Activated T-cell treated with anti-CD3 and anti-CD28 coated beads, Interleukin-2, amount 50 U/mL, for 1 hour (primary cell): Measurements from ENCODE around the gene DECR2.
A peak's percentile ranks its signal among the peaks of the same experiment; 100 is the strongest.
"Not testable (repeated sequence)": the region's sequence is repeated elsewhere in the genome, so short reads cannot be mapped to it uniquely, and the experiment has no call there.

Experiments used
- DNase-seq: peaks from one replicate; pipeline ENCODE4 v3.0.0-alpha.2; 2020

DECR2 gene

GRCh38 chr16:379961-380761, 21.5 kb upstream of the DECR2 start:
- no peak for DNase-seq

DNA sequence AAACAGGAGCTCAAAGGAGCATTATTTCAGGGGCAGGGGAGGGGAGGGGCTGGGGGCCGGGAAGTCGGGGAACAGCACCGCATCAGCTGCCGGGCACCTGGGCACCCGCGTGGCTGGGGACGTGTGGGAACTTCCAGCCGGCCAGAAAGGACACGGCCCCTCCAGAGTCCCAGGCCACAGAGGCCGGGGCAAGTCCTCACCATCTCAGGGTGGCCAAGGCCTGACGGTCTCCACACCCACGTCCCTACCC, 21.0 kb upstream of the DECR2 start:
- DNase-seq, result no peak

DNA sequence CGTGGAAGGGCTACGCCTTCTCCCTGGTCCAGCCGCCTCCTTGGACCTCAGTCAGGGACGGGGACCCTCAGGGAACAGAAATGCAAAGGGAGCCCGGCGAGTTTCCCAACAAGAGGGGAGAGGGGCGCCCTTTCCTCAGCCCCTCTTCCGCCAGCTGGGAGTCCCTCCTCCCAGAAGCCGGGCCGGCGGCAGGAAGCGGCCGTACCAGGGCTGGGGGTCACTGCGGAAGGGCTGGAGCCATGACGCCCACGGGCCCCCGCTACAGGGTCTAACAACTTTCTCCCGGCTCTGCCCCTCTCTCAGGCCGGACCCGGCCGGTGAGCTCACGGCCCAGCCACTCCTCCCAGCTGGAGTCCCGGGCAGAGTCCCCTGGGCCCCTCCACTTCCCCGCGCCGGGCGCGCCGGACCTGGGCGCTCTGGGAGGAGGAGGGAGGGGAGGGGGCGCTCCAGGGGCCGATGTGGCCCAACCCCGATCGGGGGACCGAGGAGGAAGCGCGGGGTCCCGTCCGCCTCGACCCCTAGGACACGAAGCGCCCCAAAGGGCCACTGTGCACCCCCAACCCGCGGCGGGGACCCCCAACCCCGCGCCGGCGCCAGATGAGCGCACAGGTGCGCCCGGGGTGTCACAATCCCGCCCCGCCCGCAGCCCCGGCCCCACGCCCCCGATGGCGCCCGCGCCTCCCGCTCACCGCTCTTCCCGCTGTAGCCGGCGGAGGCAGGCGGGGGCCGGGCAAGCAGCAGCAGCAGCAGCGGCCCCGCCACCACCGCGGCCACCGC, 20.5 kb upstream of the DECR2 start:
- DNase-seq, result no peak

DNA sequence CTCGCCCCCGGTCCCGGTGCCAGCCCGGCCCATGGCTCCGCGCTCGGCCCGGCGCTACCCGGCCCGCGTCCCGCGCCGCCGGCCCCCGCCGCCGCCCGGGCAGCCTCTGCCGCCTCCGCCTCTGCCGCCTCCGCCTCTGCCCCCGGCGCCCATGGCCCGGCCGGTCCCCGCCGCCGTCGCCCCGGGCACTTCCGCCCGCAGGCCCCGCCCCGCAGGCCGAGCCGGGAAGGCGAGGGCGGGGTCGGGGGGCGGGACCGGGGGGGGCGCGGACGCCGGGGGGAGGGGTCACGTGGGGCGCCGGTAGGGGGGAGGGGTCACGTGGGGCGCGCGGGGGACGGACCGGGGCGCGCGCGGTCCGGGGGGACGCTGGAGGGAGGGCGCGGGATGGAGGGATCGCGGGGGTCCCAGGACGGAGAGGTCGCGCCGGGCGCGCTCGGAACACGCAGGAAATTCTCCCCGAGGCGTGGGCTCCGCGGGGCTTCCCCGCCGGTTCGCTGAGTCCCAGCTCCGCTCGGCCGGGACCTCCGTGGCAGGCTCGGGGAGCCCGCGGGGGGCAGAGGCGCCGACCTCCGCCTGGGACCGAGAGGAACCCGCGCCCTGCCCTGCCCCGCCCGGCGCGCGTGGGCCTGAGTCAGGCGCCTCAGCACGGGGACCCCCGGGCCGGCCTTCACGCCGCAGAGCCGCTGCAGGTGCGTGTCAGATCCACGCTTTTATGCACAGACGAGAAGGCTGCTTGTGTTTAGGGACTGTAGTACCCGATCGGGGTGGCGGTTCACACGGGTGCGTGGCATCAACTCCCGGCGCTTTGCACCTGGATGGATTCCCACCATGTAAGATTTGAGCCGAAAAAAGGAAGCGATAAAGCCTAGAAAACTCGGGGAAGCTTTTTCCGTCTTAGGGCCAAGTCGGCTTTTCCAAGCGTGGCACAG, 19.6 kb upstream of the DECR2 start, which contains the start of gene PGAP6:
Gene PGAP6, minus strand, starts transcription at position 190 of the 929 bp plus-strand sequence. Its CDS starts 157 bp downstream, at position 33.
- DNase-seq, result peak; percentile 71

DNA sequence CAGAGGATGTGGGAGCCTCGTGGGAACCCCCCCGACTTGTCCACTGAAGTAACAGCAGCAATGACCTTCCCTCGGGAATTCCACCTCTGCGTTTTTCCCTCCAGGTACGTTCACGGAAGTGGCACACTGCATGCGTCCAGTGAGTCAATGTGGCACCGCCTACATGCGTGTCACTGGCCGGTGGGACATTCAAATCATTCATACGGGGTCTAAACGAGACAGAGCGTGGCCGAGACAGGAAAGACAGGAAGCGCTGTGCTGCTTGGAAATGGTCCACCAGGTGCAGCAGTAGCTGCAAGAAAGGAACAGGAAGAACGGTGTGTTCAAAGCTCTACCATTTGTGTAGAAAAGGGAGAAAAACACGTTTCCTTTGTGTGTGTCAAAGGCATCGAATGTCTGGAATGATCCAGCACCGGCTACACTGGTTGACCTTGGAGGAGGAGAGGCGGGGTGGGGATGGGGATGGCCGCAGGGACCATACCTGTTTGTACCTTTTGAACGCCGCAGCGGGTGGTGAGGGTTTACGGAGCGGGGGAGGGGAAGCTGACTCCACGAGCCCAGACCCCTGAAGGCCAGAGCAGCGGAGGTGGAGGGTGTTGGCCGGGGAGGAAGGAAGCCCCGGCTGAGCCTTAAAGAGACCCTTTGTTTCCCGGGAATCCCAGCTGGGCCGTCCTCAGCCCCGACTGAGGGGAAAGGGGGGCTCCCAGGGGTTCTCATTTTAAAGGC, 18.2 kb upstream of the DECR2 start:
- DNase-seq, result peak; percentile 55

- DNase-seq, result no peak
Measured at GRCh38 chr16:386641-387156, 15.0 kb upstream of the DECR2 start.

- DNase-seq, result not testable (repeated sequence)
Measured at GRCh38 chr16:387761-388666, 13.7 kb upstream of the DECR2 start.

DNA sequence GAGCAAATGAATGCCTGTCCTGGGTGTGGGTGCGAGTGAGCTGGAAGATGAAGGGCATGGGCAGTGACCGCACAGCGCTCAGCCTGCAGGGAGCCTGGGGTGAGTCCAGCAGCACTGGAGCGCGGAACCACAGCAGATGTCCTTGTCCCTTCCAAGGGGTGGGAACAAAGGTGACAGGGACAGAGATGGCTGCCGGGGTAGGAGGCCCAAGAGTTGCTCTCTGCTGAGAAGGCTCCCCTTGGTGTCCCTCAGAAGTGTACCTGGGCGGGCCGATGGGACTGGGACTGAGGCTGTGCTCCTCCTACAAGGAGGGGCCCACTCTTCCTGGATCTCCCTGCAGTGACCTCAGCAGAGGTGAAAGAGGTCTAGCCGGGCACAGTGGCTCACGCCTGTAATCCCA, 12.3 kb upstream of the DECR2 start:
- no peak for DNase-seq

GRCh38 chr16:391885-392335, 9.8 kb upstream of the DECR2 start:
- DNase-seq, result peak; percentile 85

- no peak for DNase-seq
Measured at GRCh38 chr16:392450-393030, 9.1 kb upstream of the DECR2 start.

GRCh38 chr16:396199-396598, 5.5 kb upstream of the DECR2 start:
- no peak for DNase-seq

- DNase-seq, result no peak
Measured at GRCh38 chr16:396605-397004, 5.1 kb upstream of the DECR2 start.

- peak; percentile 48 for DNase-seq
Measured at GRCh38 chr16:397135-397661, 4.5 kb upstream of the DECR2 start, which contains the start of gene NME4. Gene NME4 (plus strand): TSS chr16:397199. CDS start chr16:397223, 24 bp downstream.

DNA sequence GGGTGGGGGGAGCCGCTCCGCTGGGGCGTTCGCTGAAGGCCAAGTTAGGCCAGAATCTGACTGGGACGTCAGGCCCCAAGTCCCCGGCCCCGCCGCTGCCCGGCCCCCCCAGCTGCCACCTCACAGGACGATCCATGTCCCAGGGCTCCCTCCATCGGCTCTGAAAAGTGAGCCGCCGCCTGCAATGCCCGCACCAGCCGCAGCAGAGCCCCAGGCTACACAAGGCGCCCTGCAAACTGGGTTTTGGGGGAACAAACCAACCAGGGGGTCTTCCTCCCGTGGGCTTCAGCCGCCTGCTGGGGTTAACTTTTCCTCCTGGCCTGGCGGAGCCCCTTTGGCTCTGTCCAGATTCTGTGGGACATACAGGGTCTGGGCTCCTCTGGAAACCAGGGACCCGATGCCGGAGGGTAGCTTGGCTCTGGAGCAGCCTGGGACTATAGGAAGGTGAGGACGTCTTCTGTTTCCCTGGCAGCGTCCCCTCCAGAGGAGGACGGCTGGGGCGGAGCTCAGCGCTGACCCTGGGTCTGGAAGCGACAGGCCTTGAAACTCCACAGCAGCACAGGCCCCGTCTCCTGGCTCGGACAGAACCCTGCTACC, 3.9 kb upstream of the DECR2 start:
- peak; percentile 49 for DNase-seq

DNA sequence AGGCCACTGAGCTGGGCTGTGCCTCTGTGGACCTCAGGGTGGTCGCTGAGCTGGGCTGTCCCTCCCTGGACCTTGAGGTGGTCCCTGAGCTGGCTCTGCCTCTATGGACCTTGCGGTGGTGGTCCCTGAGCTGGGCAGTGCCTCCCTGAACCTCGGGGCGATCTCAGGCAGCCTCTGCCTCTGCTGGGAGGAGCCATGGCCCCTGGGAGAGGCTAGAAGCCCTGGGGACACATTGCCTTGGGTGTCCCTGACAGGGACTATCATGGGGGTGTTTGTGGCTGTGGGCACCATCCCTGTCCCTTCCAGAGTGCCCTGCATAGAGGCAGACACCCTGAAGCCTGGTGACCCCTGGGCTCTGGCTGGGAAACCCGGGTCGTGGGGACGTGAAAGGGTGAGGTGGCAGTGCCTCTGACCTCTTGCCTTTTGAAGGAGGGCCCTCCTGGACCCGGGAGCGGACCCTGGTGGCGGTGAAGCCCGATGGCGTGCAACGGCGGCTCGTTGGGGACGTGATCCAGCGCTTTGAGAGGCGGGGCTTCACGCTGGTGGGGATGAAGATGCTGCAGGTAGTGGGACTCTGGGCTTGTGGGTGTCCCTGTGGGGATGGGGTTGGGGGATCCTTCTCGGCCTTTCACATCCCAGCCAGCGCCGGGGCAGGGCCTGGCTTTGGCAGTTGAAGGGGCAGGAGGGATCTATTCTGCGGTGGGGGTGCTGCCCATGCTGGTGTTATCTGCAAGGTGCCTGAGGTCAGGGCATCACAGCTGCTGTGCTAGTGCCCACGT, 2.9 kb upstream of the DECR2 start:
- no peak for DNase-seq

- no peak for DNase-seq
Measured at GRCh38 chr16:399340-400019, 2.2 kb upstream of the DECR2 start.

DNA sequence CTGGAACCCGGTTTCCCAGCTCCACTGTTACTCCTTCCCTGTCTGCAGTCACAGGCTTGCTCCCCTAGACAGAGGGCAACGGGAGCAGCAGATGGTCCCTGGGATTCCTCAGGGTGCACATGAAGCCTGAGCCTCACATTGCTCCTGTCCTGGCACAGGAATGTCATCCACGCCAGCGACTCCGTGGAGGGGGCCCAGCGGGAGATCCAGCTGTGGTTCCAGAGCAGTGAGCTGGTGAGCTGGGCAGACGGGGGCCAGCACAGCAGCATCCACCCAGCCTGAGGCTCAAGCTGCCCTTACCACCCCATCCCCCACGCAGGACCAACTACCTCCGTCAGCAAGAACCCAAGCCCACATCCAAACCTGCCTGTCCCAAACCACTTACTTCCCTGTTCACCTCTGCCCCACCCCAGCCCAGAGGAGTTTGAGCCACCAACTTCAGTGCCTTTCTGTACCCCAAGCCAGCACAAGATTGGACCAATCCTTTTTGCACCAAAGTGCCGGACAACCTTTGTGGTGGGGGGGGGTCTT, 1.6 kb upstream of the DECR2 start:
- no peak for DNase-seq

DNA sequence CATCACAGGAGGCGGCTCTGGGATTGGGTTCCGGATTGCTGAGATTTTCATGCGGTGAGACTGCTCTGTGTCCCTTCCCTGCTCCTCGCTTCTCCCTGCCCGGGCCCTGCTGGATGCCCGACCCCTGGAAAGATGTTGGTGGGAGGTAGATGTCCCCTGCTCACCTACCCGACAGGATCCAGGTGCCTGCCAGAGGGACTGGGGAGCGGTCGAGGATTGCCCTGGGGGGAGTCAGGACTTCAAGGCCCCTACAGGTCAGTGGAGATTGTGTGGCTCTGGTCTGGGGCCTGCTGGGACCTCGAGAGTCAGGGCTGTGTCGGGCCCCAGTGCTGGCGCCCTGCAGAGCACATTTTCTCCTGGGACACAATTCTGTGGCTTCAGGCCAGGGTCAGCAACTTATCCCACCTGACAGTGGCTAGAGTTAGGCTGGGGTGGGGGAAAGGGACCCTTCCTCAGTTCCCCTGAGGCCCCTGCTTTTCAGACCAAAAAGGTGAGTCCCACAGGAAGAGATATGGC, 3.3 kb downstream of the DECR2 start:
- DNase-seq, result no peak
